DOHH2 (cell line): Measurements from ENCODE around the gene CCDC28A.

Source experiments
- H3F3A ChIP-seq: fragments of 200-600 bp; sonication (generic), shearing (Covaris generic); 2 replicates; pipeline ENCODE4 v1.6.0; 2016; ENCODE audit warnings: antibody characterized with exemption, mild to moderate bottlenecking; ENCODE audit not compliant: control insufficient read depth, insufficient read depth
- H3K27ac ChIP-seq: fragments of 200-600 bp; sonication (generic); 2 replicates; pipeline ENCODE4 v1.5.1; 2014; ENCODE audit warnings: low read depth, mild to moderate bottlenecking, low read length, moderate library complexity
- H3K27me3 ChIP-seq: fragments of 200-600 bp; sonication (generic); 2 replicates; pipeline ENCODE4 v1.6.1; 2014; ENCODE audit warnings: mild to moderate bottlenecking, low read length, mixed read lengths; ENCODE audit not compliant: control insufficient read depth
- H3K36me3 ChIP-seq: fragments of 200-600 bp; sonication (generic); 2 replicates; pipeline ENCODE4 v1.6.1; 2014; ENCODE audit warnings: mild to moderate bottlenecking, low read length, moderate library complexity, mixed read lengths; ENCODE audit not compliant: control insufficient read depth
- H3K4me1 ChIP-seq: fragments of 200-600 bp; sonication (generic); 2 replicates; pipeline ENCODE4 v1.6.1; 2014; ENCODE audit warnings: mild to moderate bottlenecking, low read length, mixed read lengths; ENCODE audit not compliant: control insufficient read depth
- H3K4me2 ChIP-seq: fragments of 200-600 bp; sonication (generic); 2 replicates; pipeline ENCODE4 v1.6.0; 2014; ENCODE audit warnings: mild to moderate bottlenecking, low read length, moderate library complexity
- H3K4me3 ChIP-seq: fragments of 200-600 bp; sonication (generic); 2 replicates; pipeline ENCODE4 v1.5.1; 2014; ENCODE audit warnings: mild to moderate bottlenecking, low read length, mixed read lengths
- H3K79me2 ChIP-seq: fragments of 200-600 bp; sonication (generic); 2 replicates; pipeline ENCODE4 v1.6.1; 2014; ENCODE audit warnings: mild to moderate bottlenecking, low read length, mixed read lengths; ENCODE audit not compliant: control insufficient read depth
- H3K9me2 ChIP-seq: fragments of 200-600 bp; sonication (generic); replicated peaks from 2 replicates; pipeline ENCODE4 v1.6.1; 2014; ENCODE audit warnings: mild to moderate bottlenecking, low read length, mixed read lengths; ENCODE audit not compliant: control insufficient read depth
- H3K9me3 ChIP-seq: fragments of 200-600 bp; sonication (generic); 2 replicates; pipeline ENCODE4 v1.6.1; 2014; ENCODE audit warnings: antibody characterized with exemption, low read length, mixed read lengths; ENCODE audit not compliant: control insufficient read depth, insufficient read depth
- H4K20me1 ChIP-seq: fragments of 200-600 bp; sonication (generic); 2 replicates; pipeline ENCODE4 v1.6.0; 2014; ENCODE audit warnings: low read depth, mild to moderate bottlenecking, antibody characterized with exemption, low read length, moderate library complexity; ENCODE audit not compliant: control insufficient read depth, insufficient read depth
- CTCF ChIP-seq: fragments of 200-600 bp; sonication (generic); IDR thresholded peaks from one replicate; pipeline ENCODE4 v1.5.1; 2014; ENCODE audit warnings: antibody characterized with exemption, mild to moderate bottlenecking, low read depth, low read length; ENCODE audit not compliant: poor library complexity, severe bottlenecking
- EZH2phosphoT487 ChIP-seq: fragments of 200-600 bp; sonication (generic); IDR thresholded peaks from 2 replicates; pipeline ENCODE4 v1.6.1; 2017; ENCODE audit warnings: borderline replicate concordance, mild to moderate bottlenecking, antibody characterized with exemption, low read length, moderate library complexity, mixed read lengths

CCDC28A gene

DNA sequence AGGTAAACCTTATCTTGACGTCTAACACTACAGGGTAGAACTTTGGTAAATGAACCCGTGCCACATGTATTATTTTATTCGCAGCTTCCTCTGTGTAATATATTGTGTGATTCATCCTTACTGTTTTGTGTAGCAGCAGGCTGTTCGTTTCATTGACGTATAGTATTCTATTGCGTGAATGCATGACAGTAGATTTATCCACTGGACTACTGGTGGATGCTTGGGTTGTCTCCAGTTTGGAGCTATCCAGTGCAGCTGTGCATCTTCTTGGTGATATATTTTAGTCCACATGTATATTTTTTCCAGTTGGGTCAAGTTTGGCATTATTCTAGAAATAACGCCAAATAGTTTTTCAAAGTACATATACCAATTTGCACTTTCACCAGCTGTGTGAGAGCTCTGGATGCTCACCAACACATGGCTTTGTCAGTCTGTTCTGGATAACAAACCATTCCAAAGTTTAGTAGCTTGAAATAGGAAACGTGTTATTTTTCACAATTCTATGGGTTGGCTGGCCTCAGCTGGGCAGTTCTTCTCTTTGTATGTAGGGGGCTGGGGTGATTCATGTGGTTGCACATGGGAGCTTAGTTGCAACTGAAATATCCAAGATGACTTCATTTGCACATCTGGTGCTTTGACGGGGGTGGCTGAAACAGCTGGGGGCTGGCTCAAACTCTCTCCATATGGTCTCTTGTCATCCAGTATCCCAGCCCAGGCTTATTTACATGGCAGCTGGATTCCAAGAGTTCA, 31.6 kb downstream of the CCDC28A start:
- H4K20me1 ChIP-seq, result no peaks in the 10 kb centered on the region
- H3K4me1 ChIP-seq, result peaks cover 6% of the 10 kb centered on the region; the same call in 1 of the 2 replicates
- H3F3A ChIP-seq, result no peaks in the 10 kb centered on the region
- H3K9me3 ChIP-seq, result no peaks in the 10 kb centered on the region
- no peaks in the 10 kb centered on the region for H3K36me3 ChIP-seq
- no peak overlapping the region for H3K4me2 ChIP-seq
- no peaks in the 10 kb centered on the region for H3K9me2 ChIP-seq
- no peak overlapping the region for H3K27ac ChIP-seq
- peaks cover 11% of the 10 kb centered on the region for H3K27me3 ChIP-seq
- H3K79me2 ChIP-seq, result no peaks in the 10 kb centered on the region
- no peak overlapping the region for H3K4me3 ChIP-seq
- TF ChIP-seq CTCF (no peak), EZH2phosphoT487 (no peak)

DNA sequence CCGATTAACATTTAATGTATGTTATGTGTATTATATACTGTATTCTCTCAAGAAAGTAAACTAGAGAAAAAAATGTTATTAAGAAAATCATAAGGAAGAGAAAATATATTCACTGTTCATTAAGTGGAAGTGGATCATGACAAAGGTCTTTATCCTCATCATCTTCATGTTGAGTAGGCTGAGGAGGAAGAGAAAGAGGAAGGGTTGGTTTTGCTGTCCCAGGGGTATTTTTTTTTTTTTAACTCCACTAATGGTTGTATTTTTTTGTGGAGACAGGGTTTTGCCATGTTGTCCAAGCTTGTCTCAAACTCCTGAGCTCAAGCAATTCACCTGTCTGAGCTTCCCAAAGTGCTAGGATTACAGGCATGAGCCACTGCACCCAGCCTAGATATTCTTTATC, 33.3 kb downstream of the CCDC28A start:
- Histone ChIP-seq H3K27me3 (peaks cover 11% of the 10 kb centered on the region), H3K9me3 (no peaks in the 10 kb centered on the region), H4K20me1 (no peaks in the 10 kb centered on the region), H3K9me2 (no peaks in the 10 kb centered on the region), H3K4me3 (no peak overlapping the region), H3K27ac (no peak overlapping the region), H3K79me2 (no peaks in the 10 kb centered on the region), H3K4me2 (no peak overlapping the region), H3F3A (no peaks in the 10 kb centered on the region), H3K4me1 (peaks cover 6% of the 10 kb centered on the region; the same call in 1 of the 2 replicates), H3K36me3 (no peaks in the 10 kb centered on the region)
- TF ChIP-seq EZH2phosphoT487 (no peak), CTCF (no peak)

DNA sequence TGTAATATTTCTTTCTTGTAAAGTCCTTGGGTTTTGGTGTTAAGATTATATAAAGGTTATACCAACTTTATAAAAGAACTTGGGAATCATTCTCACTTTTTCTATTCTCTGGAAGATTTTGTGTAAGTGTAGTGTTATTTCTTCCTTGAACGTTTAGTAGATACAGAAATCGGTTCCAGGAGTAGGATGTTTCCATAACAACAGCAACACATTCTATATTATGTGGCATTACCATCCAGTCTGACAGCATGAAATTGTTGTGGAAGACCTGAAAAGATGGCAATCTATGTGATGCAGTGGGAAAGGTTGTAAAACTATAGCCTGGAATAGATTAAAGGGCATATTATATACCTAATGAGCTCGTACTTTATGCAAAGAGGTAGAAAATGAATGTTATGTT, 36.1 kb downstream of the CCDC28A start:
- no peaks in the 10 kb centered on the region for H4K20me1 ChIP-seq
- no peak overlapping the region for H3K27ac ChIP-seq
- H3F3A ChIP-seq, result no peaks in the 10 kb centered on the region
- no peaks in the 10 kb centered on the region for H3K79me2 ChIP-seq
- no peak overlapping the region for H3K4me3 ChIP-seq
- H3K4me2 ChIP-seq, result no peak overlapping the region
- TF ChIP-seq EZH2phosphoT487 (no peak), CTCF (no peak)
- H3K4me1 ChIP-seq, result peaks cover 6% of the 10 kb centered on the region; the same call in 1 of the 2 replicates
- no peaks in the 10 kb centered on the region for H3K36me3 ChIP-seq
- no peaks in the 10 kb centered on the region for H3K9me2 ChIP-seq
- H3K27me3 ChIP-seq, result peaks cover 11% of the 10 kb centered on the region
- H3K9me3 ChIP-seq, result no peaks in the 10 kb centered on the region
